T-cell (primary cell): Measurements from ENCODE around the gene FCRL4. TPM values are rescaled to one million over a fixed set of nuclear protein-coding genes. Genes with fewer than 3 reads are reported as not detected.

Source experiments
- total RNA-seq, 35 experiments: library from RNA in 6 of 35; stranded (reverse) in 6 of 35; fragments of 120-200 nt in 1 of 35; gene quantifications; one replicate each; pipeline versions ENCODE4 v1.2.1 to v1.2.4 and lab custom pipeline; 2013 to 2026

The FCRL4 gene
- total RNA-seq, 5 donors from 2014 or later (not counting 1 experiment from before 2014, with no cell fraction given) = 0.07 to 0.15 TPM; not detected in 3

Other genes with a start within 250 kb of the FCRL4 start
- 1 to 10 TPM in 1 of 5 donors, under 1 TPM in 4; 0.28 to 1.6 (median 0.76) TPM for gene FCRL5, start 45.6 kb downstream of the FCRL4 start, total RNA-seq
- gene FCRL3, start 102.7 kb upstream of the FCRL4 start, total RNA-seq = 10 to 100 TPM in 2 of 5 donors, 1 to 10 TPM in 3; 6.5 to 35.9 (median 9.3) TPM
- gene FCRL2, start 179.0 kb upstream of the FCRL4 start, total RNA-seq = 1 to 10 TPM; 1.2 to 3.4 (median 1.5) TPM
- gene FCRL1, start 222.0 kb upstream of the FCRL4 start, total RNA-seq = 10 to 100 TPM in 1 of 5 donors, 1 to 10 TPM in 4; 2.4 to 11.9 (median 4.9) TPM
- gene CD5L, start 243.7 kb upstream of the FCRL4 start, total RNA-seq = not detected